HEK293 (cell line): ENCODE results near the gene SP2.
A peak's percentile ranks its signal among the peaks of the same experiment; 100 is the strongest.

Experiments used
- BCL11B ChIP-seq: fragments of 450-650 bp; formaldehyde crosslinking; IDR thresholded peaks from 2 replicates; pipeline ENCODE4 v1.5.1; 2016; ENCODE audit warnings: low read depth, missing biosample characterization, missing genetic modification characterization
- KLF16 ChIP-seq: fragments of 450-650 bp; formaldehyde crosslinking; IDR thresholded peaks from 2 replicates; pipeline ENCODE4 v1.5.1; 2017; ENCODE audit warnings: missing biosample characterization, missing genetic modification characterization
- SP3 ChIP-seq: fragments of 450-650 bp; formaldehyde crosslinking; IDR thresholded peaks from 2 replicates; pipeline ENCODE4 v1.5.1; 2016; ENCODE audit warnings: missing biosample characterization, missing genetic modification characterization
- ZBTB1 ChIP-seq: fragments of 450-650 bp; formaldehyde crosslinking; IDR thresholded peaks from 2 replicates; pipeline ENCODE4 v1.5.1; 2016; ENCODE audit warnings: missing biosample characterization, missing genetic modification characterization
- ZFP37 ChIP-seq: fragments of 450-650 bp; formaldehyde crosslinking; IDR thresholded peaks from 2 replicates; pipeline ENCODE4 v1.5.1; 2016; ENCODE audit warnings: missing biosample characterization, missing genetic modification characterization
- ZFP69B ChIP-seq: fragments of 450-650 bp; formaldehyde crosslinking; IDR thresholded peaks from 2 replicates; pipeline ENCODE4 v1.5.1; 2016; ENCODE audit warnings: missing biosample characterization, missing genetic modification characterization
- ZNF184 ChIP-seq: fragments of 450-650 bp; IDR thresholded peaks from 2 replicates; pipeline ENCODE4 v1.5.1; 2018; ENCODE audit warnings: missing biosample characterization, mild to moderate bottlenecking, missing genetic modification characterization
- ZNF211 ChIP-seq: fragments of 450-650 bp; formaldehyde crosslinking; IDR thresholded peaks from 2 replicates; pipeline ENCODE4 v1.5.1; 2016; ENCODE audit warnings: low read depth, missing biosample characterization, missing genetic modification characterization
- ZNF292 ChIP-seq: fragments of 450-650 bp; formaldehyde crosslinking; IDR thresholded peaks from 2 replicates; pipeline ENCODE4 v1.5.1; 2016; ENCODE audit warnings: low read depth, missing biosample characterization, missing genetic modification characterization, borderline replicate concordance
- ZNF324 ChIP-seq: fragments of 450-650 bp; formaldehyde crosslinking; IDR thresholded peaks from 2 replicates; pipeline ENCODE4 v1.5.1; 2016; ENCODE audit warnings: missing biosample characterization, missing genetic modification characterization
- ZNF548 ChIP-seq: fragments of 450-650 bp; formaldehyde crosslinking; IDR thresholded peaks from 2 replicates; pipeline ENCODE4 v1.5.1; 2016; ENCODE audit warnings: missing biosample characterization, missing genetic modification characterization
- ZNF670 ChIP-seq: fragments of 450-650 bp; formaldehyde crosslinking; IDR thresholded peaks from 2 replicates; pipeline ENCODE4 v1.5.1; 2016; ENCODE audit warnings: missing biosample characterization, missing genetic modification characterization, low read depth
- ZSCAN23 ChIP-seq: fragments of 450-650 bp; formaldehyde crosslinking; IDR thresholded peaks from 2 replicates; pipeline ENCODE4 v1.5.1; 2016; ENCODE audit warnings: missing biosample characterization, missing genetic modification characterization
- TF ChIP-seq, protein P1 (sequence below): fragments of 450-650 bp; formaldehyde crosslinking; IDR thresholded peaks from 2 replicates; pipeline ENCODE4 v1.5.1; 2016; ENCODE audit warnings: missing biosample characterization, missing genetic modification characterization, borderline replicate concordance
- TF ChIP-seq, protein P2 (sequence below): fragments of 450-650 bp; formaldehyde crosslinking; IDR thresholded peaks from 2 replicates; pipeline ENCODE4 v1.5.1; 2016; ENCODE audit warnings: missing biosample characterization, missing genetic modification characterization
- TF ChIP-seq, protein P3 (sequence below): fragments of 450-650 bp; formaldehyde crosslinking; IDR thresholded peaks from 2 replicates; pipeline ENCODE4 v1.5.1; 2016; ENCODE audit warnings: missing biosample characterization, missing genetic modification characterization
- TF ChIP-seq, protein P4 (sequence below): fragments of 450-650 bp; formaldehyde crosslinking; IDR thresholded peaks from 2 replicates; pipeline ENCODE4 v1.5.1; 2016; ENCODE audit warnings: missing biosample characterization, missing genetic modification characterization
- TF ChIP-seq, protein P5 (sequence below): fragments of 450-650 bp; formaldehyde crosslinking; IDR thresholded peaks from 2 replicates; pipeline ENCODE4 v1.5.1; 2016; ENCODE audit warnings: missing biosample characterization, missing genetic modification characterization

Gene SP2

DNA sequence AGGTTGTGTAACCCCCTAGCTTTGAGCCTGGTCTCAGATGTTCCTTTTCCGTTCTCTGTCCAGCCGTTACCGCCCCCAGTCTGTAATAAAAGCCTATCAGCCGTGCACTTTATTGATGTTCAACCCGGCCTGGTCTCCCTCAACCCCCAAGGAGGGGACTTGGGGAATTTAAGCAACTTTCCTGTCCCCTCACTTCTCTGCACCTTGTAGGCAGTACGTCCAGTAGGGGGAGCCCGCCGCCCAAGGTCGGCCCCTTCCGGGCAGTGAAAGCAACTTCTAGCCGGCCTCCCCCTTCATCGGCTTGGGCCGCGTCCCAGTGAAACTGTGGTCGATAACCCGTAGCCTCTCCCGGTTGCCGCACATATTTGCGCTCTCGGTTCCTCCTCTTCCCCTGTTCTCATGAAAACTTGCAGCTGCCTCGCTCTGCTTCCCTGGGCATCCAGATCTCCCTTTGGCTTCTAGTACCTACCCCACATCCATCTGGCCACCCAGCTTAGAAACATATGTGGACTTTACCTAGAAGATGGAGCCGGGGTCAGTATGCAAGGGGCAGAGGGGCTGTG lies 53.2 kb downstream of the SP2 start (continued):
- TF ChIP-seq SP3 (tag by site-specific recombination) (no peak), KLF16 (tag by site-specific recombination) (no peak), ZNF211 (tag by site-specific recombination) (no peak), ZFP69B (no peak), ZSCAN23 (tag by site-specific recombination) (no peak), ZNF292 (tag by site-specific recombination) (no peak), ZBTB1 (tag by site-specific recombination) (no peak), ZNF184 (tag by site-specific recombination) (no peak), ZFP37 (tag by site-specific recombination) (no peak), ZNF670 (tag by site-specific recombination) (no peak), BCL11B (tag by site-specific recombination) (0 out of 2 replicates have a peak, but pooled peaks have one; percentile 32), ZNF548 (tag by site-specific recombination) (no peak), ZNF324 (tag by site-specific recombination) (no peak)
- TF ChIP-seq, protein P1, sequence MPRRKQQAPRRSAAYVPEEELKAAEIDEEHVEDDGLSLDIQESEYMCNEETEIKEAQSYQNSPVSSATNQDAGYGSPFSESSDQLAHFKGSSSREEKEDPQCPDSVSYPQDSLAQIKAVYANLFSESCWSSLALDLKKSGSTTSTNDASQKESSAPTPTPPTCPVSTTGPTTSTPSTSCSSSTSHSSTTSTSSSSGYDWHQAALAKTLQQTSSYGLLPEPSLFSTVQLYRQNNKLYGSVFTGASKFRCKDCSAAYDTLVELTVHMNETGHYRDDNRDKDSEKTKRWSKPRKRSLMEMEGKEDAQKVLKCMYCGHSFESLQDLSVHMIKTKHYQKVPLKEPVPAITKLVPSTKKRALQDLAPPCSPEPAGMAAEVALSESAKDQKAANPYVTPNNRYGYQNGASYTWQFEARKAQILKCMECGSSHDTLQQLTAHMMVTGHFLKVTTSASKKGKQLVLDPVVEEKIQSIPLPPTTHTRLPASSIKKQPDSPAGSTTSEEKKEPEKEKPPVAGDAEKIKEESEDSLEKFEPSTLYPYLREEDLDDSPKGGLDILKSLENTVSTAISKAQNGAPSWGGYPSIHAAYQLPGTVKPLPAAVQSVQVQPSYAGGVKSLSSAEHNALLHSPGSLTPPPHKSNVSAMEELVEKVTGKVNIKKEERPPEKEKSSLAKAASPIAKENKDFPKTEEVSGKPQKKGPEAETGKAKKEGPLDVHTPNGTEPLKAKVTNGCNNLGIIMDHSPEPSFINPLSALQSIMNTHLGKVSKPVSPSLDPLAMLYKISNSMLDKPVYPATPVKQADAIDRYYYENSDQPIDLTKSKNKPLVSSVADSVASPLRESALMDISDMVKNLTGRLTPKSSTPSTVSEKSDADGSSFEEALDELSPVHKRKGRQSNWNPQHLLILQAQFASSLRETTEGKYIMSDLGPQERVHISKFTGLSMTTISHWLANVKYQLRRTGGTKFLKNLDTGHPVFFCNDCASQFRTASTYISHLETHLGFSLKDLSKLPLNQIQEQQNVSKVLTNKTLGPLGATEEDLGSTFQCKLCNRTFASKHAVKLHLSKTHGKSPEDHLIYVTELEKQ (tag by site-specific recombination): no peak
- TF ChIP-seq, protein P2, sequence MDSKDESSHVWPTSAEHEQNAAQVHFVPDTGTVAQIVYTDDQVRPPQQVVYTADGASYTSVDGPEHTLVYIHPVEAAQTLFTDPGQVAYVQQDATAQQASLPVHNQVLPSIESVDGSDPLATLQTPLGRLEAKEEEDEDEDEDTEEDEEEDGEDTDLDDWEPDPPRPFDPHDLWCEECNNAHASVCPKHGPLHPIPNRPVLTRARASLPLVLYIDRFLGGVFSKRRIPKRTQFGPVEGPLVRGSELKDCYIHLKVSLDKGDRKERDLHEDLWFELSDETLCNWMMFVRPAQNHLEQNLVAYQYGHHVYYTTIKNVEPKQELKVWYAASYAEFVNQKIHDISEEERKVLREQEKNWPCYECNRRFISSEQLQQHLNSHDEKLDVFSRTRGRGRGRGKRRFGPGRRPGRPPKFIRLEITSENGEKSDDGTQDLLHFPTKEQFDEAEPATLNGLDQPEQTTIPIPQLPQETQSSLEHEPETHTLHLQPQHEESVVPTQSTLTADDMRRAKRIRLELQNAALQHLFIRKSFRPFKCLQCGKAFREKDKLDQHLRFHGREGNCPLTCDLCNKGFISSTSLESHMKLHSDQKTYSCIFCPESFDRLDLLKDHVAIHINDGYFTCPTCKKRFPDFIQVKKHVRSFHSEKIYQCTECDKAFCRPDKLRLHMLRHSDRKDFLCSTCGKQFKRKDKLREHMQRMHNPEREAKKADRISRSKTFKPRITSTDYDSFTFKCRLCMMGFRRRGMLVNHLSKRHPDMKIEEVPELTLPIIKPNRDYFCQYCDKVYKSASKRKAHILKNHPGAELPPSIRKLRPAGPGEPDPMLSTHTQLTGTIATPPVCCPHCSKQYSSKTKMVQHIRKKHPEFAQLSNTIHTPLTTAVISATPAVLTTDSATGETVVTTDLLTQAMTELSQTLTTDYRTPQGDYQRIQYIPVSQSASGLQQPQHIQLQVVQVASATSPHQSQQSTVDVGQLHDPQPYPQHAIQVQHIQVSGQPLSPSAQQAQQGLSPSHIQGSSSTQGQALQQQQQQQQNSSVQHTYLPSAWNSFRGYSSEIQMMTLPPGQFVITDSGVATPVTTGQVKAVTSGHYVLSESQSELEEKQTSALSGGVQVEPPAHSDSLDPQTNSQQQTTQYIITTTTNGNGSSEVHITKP (tag by site-specific recombination): peak; percentile 48; the same call in 1 of the 2 replicates
- TF ChIP-seq, protein P3, sequence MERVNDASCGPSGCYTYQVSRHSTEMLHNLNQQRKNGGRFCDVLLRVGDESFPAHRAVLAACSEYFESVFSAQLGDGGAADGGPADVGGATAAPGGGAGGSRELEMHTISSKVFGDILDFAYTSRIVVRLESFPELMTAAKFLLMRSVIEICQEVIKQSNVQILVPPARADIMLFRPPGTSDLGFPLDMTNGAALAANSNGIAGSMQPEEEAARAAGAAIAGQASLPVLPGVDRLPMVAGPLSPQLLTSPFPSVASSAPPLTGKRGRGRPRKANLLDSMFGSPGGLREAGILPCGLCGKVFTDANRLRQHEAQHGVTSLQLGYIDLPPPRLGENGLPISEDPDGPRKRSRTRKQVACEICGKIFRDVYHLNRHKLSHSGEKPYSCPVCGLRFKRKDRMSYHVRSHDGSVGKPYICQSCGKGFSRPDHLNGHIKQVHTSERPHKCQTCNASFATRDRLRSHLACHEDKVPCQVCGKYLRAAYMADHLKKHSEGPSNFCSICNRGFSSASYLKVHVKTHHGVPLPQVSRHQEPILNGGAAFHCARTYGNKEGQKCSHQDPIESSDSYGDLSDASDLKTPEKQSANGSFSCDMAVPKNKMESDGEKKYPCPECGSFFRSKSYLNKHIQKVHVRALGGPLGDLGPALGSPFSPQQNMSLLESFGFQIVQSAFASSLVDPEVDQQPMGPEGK (tag by site-specific recombination): peak; percentile 70; the same call in 1 of the 2 replicates
- TF ChIP-seq, protein P4, sequence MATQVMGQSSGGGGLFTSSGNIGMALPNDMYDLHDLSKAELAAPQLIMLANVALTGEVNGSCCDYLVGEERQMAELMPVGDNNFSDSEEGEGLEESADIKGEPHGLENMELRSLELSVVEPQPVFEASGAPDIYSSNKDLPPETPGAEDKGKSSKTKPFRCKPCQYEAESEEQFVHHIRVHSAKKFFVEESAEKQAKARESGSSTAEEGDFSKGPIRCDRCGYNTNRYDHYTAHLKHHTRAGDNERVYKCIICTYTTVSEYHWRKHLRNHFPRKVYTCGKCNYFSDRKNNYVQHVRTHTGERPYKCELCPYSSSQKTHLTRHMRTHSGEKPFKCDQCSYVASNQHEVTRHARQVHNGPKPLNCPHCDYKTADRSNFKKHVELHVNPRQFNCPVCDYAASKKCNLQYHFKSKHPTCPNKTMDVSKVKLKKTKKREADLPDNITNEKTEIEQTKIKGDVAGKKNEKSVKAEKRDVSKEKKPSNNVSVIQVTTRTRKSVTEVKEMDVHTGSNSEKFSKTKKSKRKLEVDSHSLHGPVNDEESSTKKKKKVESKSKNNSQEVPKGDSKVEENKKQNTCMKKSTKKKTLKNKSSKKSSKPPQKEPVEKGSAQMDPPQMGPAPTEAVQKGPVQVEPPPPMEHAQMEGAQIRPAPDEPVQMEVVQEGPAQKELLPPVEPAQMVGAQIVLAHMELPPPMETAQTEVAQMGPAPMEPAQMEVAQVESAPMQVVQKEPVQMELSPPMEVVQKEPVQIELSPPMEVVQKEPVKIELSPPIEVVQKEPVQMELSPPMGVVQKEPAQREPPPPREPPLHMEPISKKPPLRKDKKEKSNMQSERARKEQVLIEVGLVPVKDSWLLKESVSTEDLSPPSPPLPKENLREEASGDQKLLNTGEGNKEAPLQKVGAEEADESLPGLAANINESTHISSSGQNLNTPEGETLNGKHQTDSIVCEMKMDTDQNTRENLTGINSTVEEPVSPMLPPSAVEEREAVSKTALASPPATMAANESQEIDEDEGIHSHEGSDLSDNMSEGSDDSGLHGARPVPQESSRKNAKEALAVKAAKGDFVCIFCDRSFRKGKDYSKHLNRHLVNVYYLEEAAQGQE (tag by site-specific recombination): no peak
- TF ChIP-seq, protein P5, sequence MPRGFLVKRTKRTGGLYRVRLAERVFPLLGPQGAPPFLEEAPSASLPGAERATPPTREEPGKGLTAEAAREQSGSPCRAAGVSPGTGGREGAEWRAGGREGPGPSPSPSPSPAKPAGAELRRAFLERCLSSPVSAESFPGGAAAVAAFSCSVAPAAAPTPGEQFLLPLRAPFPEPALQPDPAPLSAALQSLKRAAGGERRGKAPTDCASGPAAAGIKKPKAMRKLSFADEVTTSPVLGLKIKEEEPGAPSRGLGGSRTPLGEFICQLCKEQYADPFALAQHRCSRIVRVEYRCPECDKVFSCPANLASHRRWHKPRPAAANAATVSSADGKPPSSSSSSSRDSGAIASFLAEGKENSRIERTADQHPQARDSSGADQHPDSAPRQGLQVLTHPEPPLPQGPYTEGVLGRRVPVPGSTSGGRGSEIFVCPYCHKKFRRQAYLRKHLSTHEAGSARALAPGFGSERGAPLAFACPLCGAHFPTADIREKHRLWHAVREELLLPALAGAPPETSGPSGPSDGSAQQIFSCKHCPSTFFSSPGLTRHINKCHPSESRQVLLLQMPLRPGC (tag by site-specific recombination): no peak
